IMR-90 (cell line): ENCODE measurements around the gene JMJD7. TPM values are rescaled to one million over a fixed set of nuclear protein-coding genes. Genes with fewer than 3 reads are reported as not detected.

Experiments
- ATAC-seq: fragments of 200-7000 bp; cut with Tn5 transposase; 2 replicates; pipeline ENCODE4 v1.9.1; 2020; ENCODE audit warnings: low read depth, mild to moderate bottlenecking, moderate library complexity
- BruUV-seq: library from RNA; stranded (reverse); fragments of 400-500 nt; replicated peaks from 2 replicates; lab custom pipeline; 2021; lab: Mats Ljungman, UMichigan
- CTCF ChIA-PET: fragments of 300-600 bp; formaldehyde crosslinking; extraction: SDS; loops from one replicate; lab custom pipeline; 2021; ENCODE audit warnings: antibody characterized with exemption; lab: Yijun Ruan, JAX
- POLR2A ChIA-PET: fragments of 300-600 bp; sonication (Branson Sonifier 250); formaldehyde crosslinking; loops from one replicate; lab custom pipeline; 2022; ENCODE audit warnings: antibody characterized with exemption; ENCODE audit not compliant: unreplicated experiment; lab: Charles Lee
- DNase-seq: peaks from one replicate; pipeline ENCODE4 v3.0.0; 2013
- H2AFZ ChIP-seq: replicated peaks from 2 replicates; pipeline ENCODE3; 2013; ENCODE audit warnings: low read length, mild to moderate bottlenecking; ENCODE audit not compliant: poor library complexity
- H2AK5ac ChIP-seq: 2 replicates; pipeline ENCODE4 v1.6.1; 2013; ENCODE audit warnings: low read depth, low read length, inconsistent platforms
- H2AK9ac ChIP-seq: replicated peaks from 2 replicates; pipeline ENCODE3; 2013; ENCODE audit warnings: mild to moderate bottlenecking, low read depth, low read length, moderate library complexity; ENCODE audit not compliant: poor library complexity
- H2BK120ac ChIP-seq: 2 replicates; pipeline ENCODE4 v1.6.1; 2013; ENCODE audit warnings: low read depth, low read length, inconsistent platforms
- H2BK15ac ChIP-seq: 3 replicates; pipeline ENCODE4 v1.6.1; 2013; ENCODE audit warnings: low read depth, low read length, inconsistent platforms
- H2BK20ac ChIP-seq: 2 replicates; pipeline ENCODE4 v1.6.1; 2013; ENCODE audit warnings: low read depth, mild to moderate bottlenecking, inconsistent platforms, low read length, moderate library complexity
- H2BK5ac ChIP-seq: 2 replicates; pipeline ENCODE4 v1.6.1; 2013; ENCODE audit warnings: mild to moderate bottlenecking, low read depth, low read length, inconsistent platforms; ENCODE audit not compliant: poor library complexity, severe bottlenecking
- H3K14ac ChIP-seq: replicated peaks from 2 replicates; pipeline ENCODE4 v1.6.1; 2013; ENCODE audit warnings: low read depth, low read length, inconsistent platforms
- H3K18ac ChIP-seq: 2 replicates; pipeline ENCODE4 v1.6.1; 2013; ENCODE audit warnings: low read depth, low read length, control low read depth
- H3K23ac ChIP-seq: 2 replicates; pipeline ENCODE4 v1.6.1; 2013; ENCODE audit warnings: low read depth, low read length, inconsistent platforms
- H3K27ac ChIP-seq: 2 replicates; pipeline ENCODE4 v1.5.1; 2013; ENCODE audit warnings: mild to moderate bottlenecking, control low read depth, low read length; ENCODE audit not compliant: insufficient read depth
- H3K27me3 ChIP-seq: 2 replicates; pipeline ENCODE4 v1.6.1; 2013; ENCODE audit warnings: low read length; ENCODE audit not compliant: control insufficient read depth, insufficient read depth
- H3K36me3 ChIP-seq: 2 replicates; pipeline ENCODE4 v1.6.1; 2013; ENCODE audit warnings: low read length, mixed read lengths; ENCODE audit not compliant: control insufficient read depth, insufficient read depth
- H3K4ac ChIP-seq: 2 replicates; pipeline ENCODE4 v1.6.1; 2013; ENCODE audit warnings: low read depth, low read length, inconsistent platforms
- H3K4me1 ChIP-seq: 2 replicates; pipeline ENCODE4 v1.6.1; 2013; ENCODE audit warnings: low read length, mixed read lengths; ENCODE audit not compliant: control insufficient read depth, insufficient read depth
- H3K4me2 ChIP-seq: 2 replicates; pipeline ENCODE4 v1.6.1; 2013; ENCODE audit warnings: low read depth, mild to moderate bottlenecking, control low read depth, low read length, moderate library complexity
- H3K4me3 ChIP-seq: 2 replicates; pipeline ENCODE4 v1.5.1; 2013; ENCODE audit warnings: low read depth, mild to moderate bottlenecking, control low read depth, low read length, moderate library complexity; ENCODE audit not compliant: insufficient read depth
- H3K56ac ChIP-seq: 2 replicates; pipeline ENCODE4 v1.6.1; 2013; ENCODE audit warnings: low read length, inconsistent platforms; ENCODE audit not compliant: insufficient read depth; ENCODE audit errors: extremely low read depth
- H3K79me1 ChIP-seq, 2 experiments: 2 replicates each; pipeline ENCODE4 v1.6.1; 2013; ENCODE audit warnings: low read length in 2 of 2, inconsistent platforms in 1 of 2, low read depth in 1 of 2
- H3K9ac ChIP-seq: 2 replicates; pipeline ENCODE4 v1.6.1; 2013; ENCODE audit warnings: low read depth, low read length, control low read depth
- H3K9me1 ChIP-seq: 2 replicates; pipeline ENCODE4 v1.6.1; 2013; ENCODE audit warnings: low read length, inconsistent platforms; ENCODE audit not compliant: insufficient read depth
- H3K9me3 ChIP-seq: 2 replicates; pipeline ENCODE4 v1.6.1; 2013; ENCODE audit warnings: low read length; ENCODE audit not compliant: control insufficient read depth, insufficient read depth
- H4K20me1 ChIP-seq: 2 replicates; pipeline ENCODE4 v1.6.1; 2013; ENCODE audit warnings: low read length, inconsistent platforms; ENCODE audit not compliant: insufficient read depth
- H4K5ac ChIP-seq: 2 replicates; pipeline ENCODE4 v1.6.1; 2013; ENCODE audit warnings: mild to moderate bottlenecking, low read depth, low read length, control low read depth
- H4K8ac ChIP-seq, 2 experiments: 2 replicates each; pipeline ENCODE4 v1.6.1; 2013; ENCODE audit warnings: low read depth in 2 of 2, low read length in 2 of 2, control low read depth in 1 of 2, inconsistent platforms in 1 of 2
- H4K91ac ChIP-seq: 2 replicates; pipeline ENCODE4 v1.6.1; 2013; ENCODE audit warnings: low read depth, low read length, inconsistent platforms; ENCODE audit not compliant: insufficient read depth
- BHLHE40 ChIP-seq: fragments of 150-350 bp; IDR thresholded peaks from 2 replicates; pipeline ENCODE4 v1.6.1; 2016; ENCODE audit warnings: mild to moderate bottlenecking, low read depth, low read length
- CEBPB ChIP-seq: IDR thresholded peaks from 2 replicates; pipeline ENCODE4 v1.6.1; 2012; ENCODE audit warnings: low read depth, low read length, improper control_type of control experiment
- MAFK ChIP-seq: IDR thresholded peaks from 2 replicates; pipeline ENCODE4 v1.6.1; 2012; ENCODE audit warnings: low read depth, low read length, improper control_type of control experiment
- MXI1 ChIP-seq: IDR thresholded peaks from 2 replicates; pipeline ENCODE4 v1.6.1; 2012; ENCODE audit warnings: low read depth, mild to moderate bottlenecking, low read length, moderate library complexity, borderline replicate concordance
- NFE2L2 ChIP-seq: fragments of 150-350 bp; IDR thresholded peaks from 2 replicates; pipeline ENCODE4 v1.6.1; 2016; ENCODE audit warnings: low read depth, mild to moderate bottlenecking, low read length
- RFX5 ChIP-seq: IDR thresholded peaks from 2 replicates; pipeline ENCODE4 v1.8.0; 2012; ENCODE audit warnings: low read depth, mild to moderate bottlenecking, low read length, moderate library complexity
- WGBS, 2 experiments: methylation state at CpG; one replicate each; pipeline versions ENCODE4 v1.1.5 to v1.1.7; 2013; ENCODE audit warnings: missing lambda C conversion rate in 2 of 2; ENCODE audit not compliant: insufficient read length in 1 of 2; ENCODE audit errors: extremely low coverage in 2 of 2; 5-methylcytosine and 5-hydroxymethylcytosine counted together
- dilution Hi-C: fragments of 300-500 bp; cut with HindIII; formaldehyde crosslinking; loops from one replicate; pipeline ENCODE4 v1.14.3; 2018; ENCODE audit warnings: low sequenced_read_pairs; ENCODE audit not compliant: unreplicated experiment
- in situ Hi-C: fragments of 300-500 bp; cut with MboI; formaldehyde crosslinking; loops from 3 replicates; pipeline ENCODE4 v1.14.3; 2019; ENCODE audit warnings: low sequenced_read_pairs, inconsistent platforms, mixed read lengths
- intact Hi-C: fragments of 100-400 bp; cut with micrococcal nuclease; formaldehyde crosslinking; loops from 2 replicates; pipeline ENCODE4 v1.10.0; 2022
- polyA plus RNA-seq, 3 experiments: library from polyadenylated mRNA; depleted of rRNA; stranded (reverse); fragments of >200 nt; gene quantifications; 2 replicates each; pipeline ENCODE4 v1.2.3, GENCODE V29; 2012; ENCODE audit warnings: low replicate concordance in 1 of 3
- total RNA-seq: library from RNA; depleted of rRNA; stranded (reverse); fragments of >200 nt; gene quantifications from 2 replicates; pipeline ENCODE4 v1.2.3, GENCODE V29; 2012

JMJD7 gene
- total and polyA plus RNA-seq, 2 of the 4 experiments (the other 2 are of a cell fraction): 5.0 to 6.3 TPM

GRCh38 chr15:41876007-41876406, 48.1 kb downstream of the JMJD7 start:
- no peak overlapping the region for H2AK9ac ChIP-seq
- in situ Hi-C loops (no loop called here), intact Hi-C loops (no loop called here), dilution Hi-C loops (no loop called here)
- no peak overlapping the region for H3K56ac ChIP-seq
- no peak overlapping the region for H4K5ac ChIP-seq
- H3K9me1 ChIP-seq: no peaks in the 10 kb centered on the region
- no peak overlapping the region for H3K27ac ChIP-seq
- ChIA-PET POLR2A (no interaction called here), CTCF (interaction anchor here (1.7 kb wide), 1 partner anchor 14 kb away, joined by 4 read pairs; no protein-coding TSS in a partner anchor)
- TF ChIP-seq NFE2L2 (no peak), MAFK (no peak), CEBPB (no peak), MXI1 (no peak), BHLHE40 (no peak), RFX5 (no peak)
- H3K14ac ChIP-seq: no peak overlapping the region
- no peak overlapping the region for H3K18ac ChIP-seq
- no peak overlapping the region for H3K4me3 ChIP-seq
- no peaks in the 10 kb centered on the region for H3K36me3 ChIP-seq
- DNase-seq (no peak), ATAC-seq (no peak)
- H2BK20ac ChIP-seq: no peak overlapping the region
- no peak overlapping the region for H2BK5ac ChIP-seq
- H2AK5ac ChIP-seq: no peak overlapping the region
- H3K23ac ChIP-seq: no peak overlapping the region
- H2BK15ac ChIP-seq: no peak overlapping the region
- H2BK120ac ChIP-seq: no peak overlapping the region
- H2AFZ ChIP-seq: no peak overlapping the region
- BruUV-seq: no TSS peak
- H3K4me1 ChIP-seq: peaks cover under 1% of the 10 kb centered on the region; the same call in 1 of the 2 replicates
- H4K20me1 ChIP-seq: peaks cover 2% of the 10 kb centered on the region; the same call in 1 of the 2 replicates
- peaks cover 35% of the 10 kb centered on the region for H3K27me3 ChIP-seq
- no peak overlapping the region for H4K8ac ChIP-seq
- H3K79me1 ChIP-seq: no peaks in the 10 kb centered on the region
- WGBS, 2 experiments: 13% methylated on average over 2 of the region's 13 CpGs; no CpG with 5 or more reads in 1 of the 2 experiments
- no peak overlapping the region for H3K9ac ChIP-seq
- H4K91ac ChIP-seq: no peak overlapping the region
- H3K4me2 ChIP-seq: no peak overlapping the region
- no peaks in the 10 kb centered on the region for H3K9me3 ChIP-seq
- no peak overlapping the region for H3K4ac ChIP-seq
